Kidney epithelial cell (primary cell): Measurements from ENCODE around the gene THPO. TPM values are rescaled to one million over a fixed set of nuclear protein-coding genes. Genes with fewer than 3 reads are reported as not detected.
A peak's percentile ranks its signal among the peaks of the same experiment; 100 is the strongest.

Source experiments
- DNase-seq: peaks from one replicate; pipeline ENCODE4 v3.0.0-alpha.2; 2010; ENCODE audit warnings: low read depth
- H3K27me3 ChIP-seq: 2 replicates; pipeline ENCODE4 v1.6.0; 2011; ENCODE audit warnings: low read length; ENCODE audit not compliant: control insufficient read depth, insufficient read depth
- H3K36me3 ChIP-seq: 2 replicates; pipeline ENCODE4 v1.5.1; 2011; ENCODE audit warnings: low read length; ENCODE audit not compliant: control insufficient read depth, insufficient read depth
- H3K4me3 ChIP-seq: 2 replicates; pipeline ENCODE4 v1.5.1; 2011; ENCODE audit warnings: low read depth, mild to moderate bottlenecking, control low read depth, low read length
- CTCF ChIP-seq: IDR thresholded peaks from 2 replicates; pipeline ENCODE4 v1.5.1; 2011; ENCODE audit warnings: mild to moderate bottlenecking, moderate library complexity, low read length, control low read depth, inconsistent platforms; ENCODE audit not compliant: insufficient read depth, poor library complexity, severe bottlenecking
- total RNA-seq: library from RNA; depleted of rRNA; stranded (reverse); fragments of >200 nt; gene quantifications from 2 replicates; pipeline ENCODE4 v1.2.3, GENCODE V29; 2015

The THPO gene
- total RNA-seq, 1 donor from 2014 or later, result 0.25 TPM

GRCh38 chr3:184395320-184395660 is 17.3 kb upstream of the THPO start:
- no peak for TF ChIP-seq CTCF
- Histone ChIP-seq H3K4me3 (no peak overlapping the region), H3K27me3 (peaks cover 8% of the 10 kb centered on the region), H3K36me3 (no peaks in the 10 kb centered on the region)
- no peak for DNase-seq

GRCh38 chr3:184391266-184391665 is 13.3 kb upstream of the THPO start:
- Histone ChIP-seq H3K27me3 (peaks cover 34% of the 10 kb centered on the region), H3K36me3 (no peaks in the 10 kb centered on the region), H3K4me3 (no peak overlapping the region)
- TF ChIP-seq CTCF, result no peak
- DNase-seq, result peak; percentile 31

GRCh38 chr3:184389935-184390528 is 12.0 kb upstream of the THPO start:
- no peak overlapping the region for H3K4me3 ChIP-seq
- peaks cover 38% of the 10 kb centered on the region for H3K27me3 ChIP-seq
- no peak for DNase-seq
- no peak for TF ChIP-seq CTCF
- H3K36me3 ChIP-seq, result no peaks in the 10 kb centered on the region

GRCh38 chr3:184389384-184389783 is 11.4 kb upstream of the THPO start:
- Histone ChIP-seq H3K27me3 (peaks cover 44% of the 10 kb centered on the region), H3K4me3 (no peak overlapping the region), H3K36me3 (no peaks in the 10 kb centered on the region)
- TF ChIP-seq CTCF, result no peak
- no peak for DNase-seq

- no peak for DNase-seq
- Histone ChIP-seq H3K36me3 (no peaks in the 10 kb centered on the region), H3K4me3 (no peak overlapping the region), H3K27me3 (peaks cover 46% of the 10 kb centered on the region)
- TF ChIP-seq CTCF, result no peak
These were observed 10.9 kb upstream of the THPO start for GRCh38 chr3:184388936-184389230.

- no peak overlapping the region for H3K4me3 ChIP-seq
- DNase-seq, result no peak
- TF ChIP-seq CTCF, result no peak
- peaks cover 47% of the 10 kb centered on the region for H3K27me3 ChIP-seq
- H3K36me3 ChIP-seq, result no peaks in the 10 kb centered on the region
These were observed 10.3 kb upstream of the THPO start for GRCh38 chr3:184388164-184388935.
